NCI-H1436 treated with DMSO at 0.1 percent for 48 hours (cell line): ENCODE results near the gene SNAP29.
"Not testable (repeated sequence)": the region's sequence is repeated elsewhere in the genome, so short reads cannot be mapped to it uniquely, and the experiment has no call there.

Source experiments
- DNase-seq: peaks from one replicate; lab custom pipeline; 2025; lab: John Stamatoyannopoulos, UW

Gene SNAP29

DNA sequence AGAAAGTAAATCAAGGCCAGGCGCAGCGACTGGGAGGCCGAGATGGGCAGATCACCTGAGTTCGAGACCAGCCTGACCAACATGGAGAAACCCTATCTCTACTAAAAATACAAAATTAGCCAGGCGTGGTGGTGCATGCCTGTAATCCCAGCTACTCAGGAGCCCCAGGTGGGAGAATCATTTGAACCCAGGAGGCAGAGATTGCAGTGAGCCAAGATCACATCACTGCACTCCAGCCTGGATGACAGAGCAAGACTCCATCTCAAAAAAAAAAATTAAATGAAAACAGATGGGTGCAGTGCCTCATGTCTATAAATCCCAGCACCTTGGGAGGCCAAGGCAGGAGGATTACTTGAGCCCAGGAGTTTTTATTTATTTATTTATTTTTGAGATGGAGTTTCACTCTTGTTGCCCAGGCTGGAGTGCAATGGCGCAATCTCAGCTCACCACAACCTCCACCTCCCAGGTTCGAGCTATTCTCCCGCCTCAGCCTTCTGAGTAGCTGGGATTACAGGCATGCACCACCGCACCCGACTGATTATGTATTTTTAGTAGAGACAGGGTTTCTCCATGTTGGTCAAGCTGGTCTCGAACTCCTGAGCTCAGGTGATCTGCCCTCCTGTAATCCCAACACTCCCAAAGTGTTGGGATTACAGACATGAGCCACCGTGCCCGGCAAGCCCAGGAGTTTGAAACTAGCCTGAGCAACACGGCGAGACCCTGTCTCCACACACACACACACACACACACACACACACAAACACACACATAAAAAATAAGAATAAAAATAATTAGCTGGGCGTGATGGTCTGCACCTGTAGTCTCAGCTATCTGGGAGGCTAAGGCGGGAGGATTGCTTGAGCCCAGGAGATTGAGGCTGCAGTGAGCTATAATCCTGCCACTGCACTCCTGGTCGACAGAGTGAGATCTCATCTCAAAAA, 42.6 kb downstream of the SNAP29 start:
- not testable (repeated sequence) for DNase-seq

DNA sequence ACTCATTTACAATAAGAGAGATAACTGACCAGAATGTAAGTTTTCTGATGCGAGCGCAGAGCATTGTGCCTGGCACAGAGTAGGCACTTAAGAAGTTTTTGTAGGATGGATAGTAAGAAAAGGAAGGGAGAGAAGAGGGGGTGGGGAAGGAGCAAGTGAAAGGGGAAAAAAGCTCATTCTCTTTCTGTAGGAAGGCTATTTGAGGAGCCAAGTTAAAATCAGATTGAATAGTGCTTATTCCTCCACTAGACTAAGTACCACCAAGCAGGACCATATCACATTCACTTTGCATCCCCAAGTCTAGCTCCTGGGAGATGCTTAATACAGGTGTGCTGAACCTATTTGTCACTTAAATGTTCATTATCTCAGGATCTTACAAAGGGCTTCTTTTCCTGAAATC, 44.3 kb downstream of the SNAP29 start:
- no peak for DNase-seq

DNA sequence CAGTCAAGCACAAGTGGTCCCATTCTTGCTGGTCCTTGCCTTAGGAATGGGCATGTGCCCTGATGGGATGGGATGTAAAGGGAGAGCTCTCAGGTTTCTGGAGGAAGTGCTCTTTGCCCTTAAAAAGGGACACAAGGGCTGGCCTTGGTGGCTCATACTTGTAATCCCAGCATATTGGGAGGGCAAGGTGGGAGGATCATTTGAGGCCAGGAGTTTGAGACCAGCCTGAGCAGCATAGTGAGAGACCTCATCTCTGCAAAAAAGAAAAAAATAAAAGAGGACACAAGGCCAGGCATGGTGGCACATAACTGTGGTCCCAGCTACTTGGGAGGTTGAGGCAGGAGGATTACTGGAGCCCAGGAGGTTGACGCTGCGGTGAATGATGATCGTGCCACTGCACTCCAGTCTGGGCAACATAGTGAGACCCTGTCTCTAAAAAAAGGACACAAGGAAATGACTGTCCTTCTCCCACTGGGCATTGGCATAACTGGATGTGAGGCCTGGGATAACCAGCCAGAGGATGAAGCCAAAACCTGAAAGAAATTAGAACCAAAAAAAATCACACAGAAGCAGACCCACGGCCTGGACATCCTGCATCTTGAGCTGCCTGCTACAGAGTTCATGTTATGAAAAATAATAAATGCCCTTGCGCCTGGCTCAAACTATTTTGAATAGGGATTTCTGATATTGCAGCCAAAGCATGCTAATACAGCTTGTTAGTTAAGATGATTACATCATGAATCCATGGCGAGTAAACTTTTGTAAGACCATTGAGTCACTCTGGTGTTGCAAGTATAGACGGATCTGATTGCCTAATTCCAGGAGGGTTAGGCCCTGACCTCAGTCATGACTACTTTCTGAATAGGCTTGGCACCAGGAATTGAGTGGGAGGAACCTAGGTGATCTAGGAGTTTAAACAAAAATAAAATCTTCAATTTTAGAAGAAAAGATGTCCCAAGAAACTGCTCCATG, 45.5 kb downstream of the SNAP29 start:
- DNase-seq = no peak

DNA sequence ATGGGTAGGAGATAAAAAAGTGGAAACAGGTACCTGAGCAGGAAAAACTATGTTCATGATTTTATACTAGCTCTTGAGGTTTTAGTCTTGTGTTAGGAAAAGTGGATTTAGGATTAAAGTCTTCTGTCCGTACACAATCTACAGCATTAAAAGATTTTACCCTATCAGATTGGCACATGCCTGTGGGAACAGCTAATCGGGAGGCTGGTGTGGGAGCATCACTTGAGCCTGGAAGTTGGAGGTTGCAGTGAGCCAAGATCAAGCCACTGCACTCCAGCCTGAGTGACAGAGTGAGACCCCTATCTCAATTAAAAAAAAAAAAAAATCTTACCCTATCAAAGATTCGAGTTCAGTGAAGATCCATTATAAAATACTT, 46.2 kb downstream of the SNAP29 start:
- no peak for DNase-seq

DNA sequence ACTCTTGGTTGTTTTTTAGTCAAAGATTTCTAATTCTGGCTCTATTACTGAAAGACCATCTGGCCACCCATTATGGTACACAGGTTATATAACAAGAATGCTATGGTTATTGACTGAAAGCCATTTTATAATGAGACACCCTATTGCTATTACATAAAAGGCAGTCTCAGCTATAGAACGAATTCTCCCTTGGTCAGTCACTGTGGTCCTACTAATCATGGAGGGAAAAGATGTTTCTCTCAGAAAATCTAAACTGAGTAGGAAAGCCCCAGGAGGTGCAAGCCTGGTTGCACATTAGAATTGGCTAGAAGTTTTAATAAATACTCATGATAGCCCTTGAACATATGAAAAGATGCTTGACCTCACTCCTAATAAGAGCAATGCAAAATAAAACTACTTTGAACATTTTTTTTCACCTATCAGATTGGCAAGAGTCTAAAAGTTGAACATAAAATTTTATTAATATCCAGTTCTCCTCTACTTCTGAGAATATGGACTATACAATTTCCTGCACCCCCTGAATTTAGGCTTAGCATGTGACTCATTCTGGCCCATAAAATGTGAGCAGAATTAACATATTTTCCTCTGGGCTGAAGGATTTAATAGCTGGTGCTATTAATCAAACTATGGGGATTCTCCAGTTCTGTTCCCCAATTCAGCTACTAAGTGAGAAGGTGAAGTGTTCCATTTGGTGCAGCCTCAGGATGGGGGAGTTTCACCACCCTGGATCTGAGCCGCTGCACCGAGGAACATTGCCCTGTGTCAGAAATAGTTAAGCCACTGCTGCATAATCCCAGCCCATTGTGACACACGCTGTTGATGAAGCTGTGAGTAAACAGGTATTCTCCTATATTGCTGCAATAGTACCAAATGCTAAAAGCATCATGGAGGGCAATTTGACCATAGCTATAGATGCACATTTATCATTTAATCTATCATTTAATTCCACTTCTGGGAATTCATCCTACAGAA, 46.9 kb downstream of the SNAP29 start:
- DNase-seq = no peak

DNA sequence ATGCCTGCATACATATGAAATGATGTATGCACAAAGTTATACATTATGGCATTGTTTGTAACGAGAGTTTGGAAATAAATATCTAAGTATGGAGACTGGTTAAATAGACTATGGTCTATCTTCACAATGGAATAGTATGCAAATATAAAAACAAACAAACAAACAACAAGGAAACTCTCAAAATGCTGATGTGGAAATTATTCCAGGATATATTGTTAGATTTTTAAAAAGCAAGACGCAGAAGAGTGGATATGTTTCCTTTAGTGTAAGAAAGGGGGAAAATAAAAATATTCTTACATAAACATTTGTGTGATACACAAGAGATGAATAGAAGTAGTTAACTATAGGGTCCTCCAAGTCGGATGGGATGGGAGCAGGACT, 47.6 kb downstream of the SNAP29 start:
- no peak for DNase-seq

DNA sequence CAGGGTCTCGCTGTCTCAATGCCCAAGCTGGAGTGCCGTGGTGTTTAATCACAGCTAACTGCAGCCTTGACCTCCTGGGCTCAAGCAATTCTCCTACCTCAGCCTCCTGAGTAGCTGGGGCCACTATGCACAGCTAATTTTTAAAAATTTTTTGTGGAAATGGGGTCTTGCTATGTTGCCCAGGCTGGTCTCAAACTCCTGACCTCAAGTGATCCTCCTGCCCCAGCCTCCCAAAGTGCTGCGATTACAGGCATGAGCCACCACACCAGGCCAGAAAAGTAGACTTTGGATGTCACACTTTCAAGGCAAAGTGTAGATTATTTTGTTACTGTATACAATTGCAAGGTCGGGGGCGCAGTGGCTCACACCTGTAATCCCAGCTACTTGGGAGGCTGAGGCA, 49.9 kb downstream of the SNAP29 start:
- not testable (repeated sequence) for DNase-seq

DNA sequence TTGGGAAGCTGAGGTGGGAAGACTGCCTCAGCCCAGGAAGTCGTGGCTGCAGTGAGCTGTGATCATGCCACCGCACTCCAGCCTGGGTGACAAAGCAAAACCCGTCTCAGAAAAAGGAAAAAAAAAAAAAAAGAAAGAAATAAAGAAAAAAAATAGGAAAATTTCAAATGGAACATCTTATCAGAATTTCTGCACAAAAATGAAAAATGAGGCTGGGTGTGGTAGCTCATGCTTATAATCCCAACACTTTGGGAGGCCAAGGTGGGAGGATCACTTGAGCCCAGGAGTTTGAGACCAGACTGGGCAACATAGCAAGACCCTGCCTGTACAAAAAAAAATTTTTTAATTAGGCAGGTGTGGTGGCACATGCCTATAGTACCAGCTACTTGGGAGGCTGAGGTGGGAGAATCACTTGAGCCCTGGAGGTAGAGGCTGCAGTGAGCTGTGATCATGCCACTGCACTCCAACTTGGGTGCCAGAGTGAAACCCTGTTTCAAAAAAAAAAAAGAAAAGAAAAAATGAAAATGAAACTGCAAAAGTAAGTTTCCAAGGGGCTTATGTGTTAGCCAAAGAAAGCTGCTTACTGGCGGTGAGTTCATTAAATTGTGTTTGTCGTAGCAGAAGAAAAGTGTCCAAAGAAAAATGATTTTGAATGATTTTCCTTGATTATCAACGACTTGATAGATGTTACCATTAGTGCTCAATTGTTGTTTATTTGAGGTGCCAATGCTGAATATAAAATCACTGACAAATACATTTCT, 50.9 kb downstream of the SNAP29 start:
- DNase-seq = no peak

DNA sequence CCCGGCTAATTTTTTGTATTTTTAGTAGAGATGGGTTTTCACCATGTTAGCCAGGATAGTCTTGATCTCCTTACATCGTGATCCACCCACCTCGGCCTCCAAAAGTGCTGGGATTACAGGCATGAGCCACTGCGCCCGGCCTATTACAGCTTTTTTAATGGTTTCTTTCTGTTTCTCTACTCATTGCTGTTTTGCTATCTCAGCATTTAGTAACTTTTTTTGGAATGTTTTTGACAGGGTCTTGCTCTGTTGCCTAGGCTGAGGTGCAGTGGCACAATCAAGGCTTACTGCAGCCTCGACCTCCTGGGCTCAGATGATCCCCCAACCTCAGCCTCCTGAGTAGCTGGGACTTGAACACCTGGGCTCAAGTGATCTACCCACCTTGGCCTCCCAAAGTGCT, 53.7 kb downstream of the SNAP29 start:
- no peak for DNase-seq

DNA sequence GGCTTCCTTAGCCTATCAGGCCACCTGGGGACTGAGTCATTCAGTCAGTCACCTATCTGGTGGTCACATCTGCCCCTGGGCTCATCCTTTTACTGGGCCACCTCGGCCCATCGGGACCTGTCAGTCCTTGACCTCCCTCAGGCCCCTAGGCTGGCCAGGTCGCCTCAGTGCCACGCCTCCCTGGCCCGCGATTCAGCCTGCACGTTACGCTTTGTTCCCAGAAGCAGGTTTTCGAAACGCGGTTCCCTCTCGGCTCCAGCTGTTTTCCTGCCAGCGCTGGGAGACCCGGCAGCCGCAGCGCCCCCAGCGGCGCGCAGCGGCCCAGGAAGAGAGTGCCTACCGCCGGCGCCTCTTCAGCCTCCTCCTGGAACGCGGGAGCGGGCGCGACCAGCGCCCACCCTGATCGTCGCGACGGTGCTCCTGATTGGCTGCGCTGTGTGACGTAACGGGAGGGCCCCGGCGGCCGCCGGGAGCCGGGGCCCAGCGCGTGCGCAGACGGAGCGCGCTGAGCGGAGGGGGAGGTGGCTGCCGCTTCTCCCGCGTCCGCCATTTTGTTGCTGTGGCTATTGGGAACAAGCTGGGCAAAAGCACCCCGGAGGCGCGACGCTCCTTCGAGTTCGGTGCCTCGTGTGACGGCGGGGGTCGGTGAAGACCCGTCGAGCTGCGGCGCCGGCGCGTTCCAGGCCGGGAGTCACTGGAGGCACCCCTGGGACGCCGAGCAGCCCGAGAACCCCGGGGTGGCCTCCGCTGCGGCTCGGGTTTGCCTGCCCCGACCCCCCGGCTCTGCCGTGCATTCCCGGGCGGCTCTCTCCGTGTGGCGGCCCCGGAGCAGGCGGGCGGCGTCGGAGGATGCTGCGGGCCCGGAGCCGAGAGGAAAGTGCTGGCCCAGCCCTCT, 58.4 kb downstream of the SNAP29 start, which contains the start of gene CRKL:
Gene CRKL, plus strand, starts transcription at position 492 of the 895 bp plus-strand sequence. CDS start 528 bp downstream, outside the sequence.
- DNase-seq = peak; percentile 91

DNA sequence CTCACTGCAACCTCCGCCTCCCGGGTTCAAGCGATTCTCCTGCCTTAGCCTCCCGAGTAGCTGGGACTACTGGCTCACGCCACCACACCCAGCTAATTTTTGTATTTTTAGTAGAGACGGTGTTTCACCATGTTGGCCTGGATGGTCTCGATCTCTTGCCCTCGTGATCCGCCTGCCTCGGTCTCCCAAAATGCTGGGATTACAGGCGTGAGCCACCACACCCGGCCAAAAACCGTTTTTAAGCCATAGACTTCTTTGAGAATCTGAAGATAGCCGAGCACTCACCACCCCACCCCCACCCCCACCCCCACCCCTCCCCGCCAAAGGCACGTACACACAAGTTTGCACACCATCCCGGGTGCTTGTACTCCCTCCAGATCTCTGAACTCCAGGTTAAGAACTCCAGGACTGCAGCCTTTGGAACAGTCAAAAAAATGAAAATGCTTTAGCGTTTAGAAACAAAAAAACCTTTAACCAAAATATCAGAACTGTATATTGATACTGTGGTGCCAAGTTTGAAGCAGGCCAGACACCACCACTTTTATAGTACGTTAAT, 59.9 kb downstream of the SNAP29 start:
- DNase-seq = no peak

DNA sequence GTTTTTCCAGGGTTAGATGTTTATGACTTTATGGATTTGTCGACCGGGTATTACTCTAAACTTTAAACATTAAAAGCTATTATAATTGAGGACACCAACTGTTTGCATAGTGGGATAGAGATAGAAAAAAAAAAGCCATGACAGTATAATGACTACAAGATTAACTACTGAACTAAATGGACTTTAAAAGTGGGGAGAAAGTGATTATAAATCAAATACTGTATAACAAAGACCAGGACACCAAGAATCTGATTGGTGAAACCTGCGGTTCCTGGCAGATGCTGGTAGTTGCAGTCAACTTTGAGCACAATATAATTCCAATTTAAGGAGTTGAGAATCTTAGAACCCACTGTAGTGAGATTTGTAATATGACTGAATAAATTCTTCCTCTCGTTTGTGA, 60.9 kb downstream of the SNAP29 start:
- DNase-seq = no peak

DNA sequence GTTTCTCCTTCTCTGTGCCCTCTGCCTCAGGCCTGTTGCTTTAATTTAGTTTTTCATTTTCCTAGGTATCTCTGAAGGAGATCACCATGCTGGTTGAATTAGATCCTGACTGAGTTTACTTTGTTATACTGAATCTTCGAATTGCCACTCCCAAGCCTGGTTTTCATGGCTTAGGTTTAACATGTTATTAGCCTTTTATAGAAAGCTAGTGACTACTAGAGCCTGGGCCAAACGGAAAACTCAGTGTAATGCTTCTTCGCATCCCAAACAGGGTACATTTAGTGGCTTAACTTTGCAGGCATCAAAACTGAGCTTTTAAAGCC, 62.0 kb downstream of the SNAP29 start:
- DNase-seq = no peak

DNA sequence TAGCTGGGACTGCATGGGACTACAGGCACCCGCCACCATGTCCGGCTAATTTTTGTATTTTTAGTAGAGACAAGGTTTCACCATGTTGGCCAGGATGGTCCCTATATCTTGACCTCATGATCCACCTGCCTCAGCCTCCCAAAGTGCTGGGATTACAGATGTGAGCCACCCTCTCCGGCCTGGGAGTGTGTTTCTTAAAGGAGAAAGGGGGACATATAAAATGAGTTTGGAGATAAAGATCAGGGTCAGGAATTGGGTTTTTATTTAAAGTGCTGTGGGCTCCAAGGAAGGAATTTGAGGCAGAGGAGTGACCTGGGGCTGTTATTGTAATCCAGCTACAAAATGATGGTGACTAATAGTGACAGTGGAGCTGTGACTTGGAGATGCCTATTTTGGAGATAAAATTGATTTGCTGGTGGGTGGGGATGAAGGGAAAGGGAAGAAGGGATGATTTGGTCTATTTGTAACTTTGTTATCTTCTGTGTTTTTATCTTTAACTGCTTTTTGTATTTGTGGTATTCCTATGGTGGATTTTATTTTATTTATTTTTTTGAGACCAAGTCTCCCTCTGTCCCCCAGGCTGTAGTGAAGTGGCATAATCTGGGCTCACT, 63.4 kb downstream of the SNAP29 start:
- DNase-seq = no peak

DNA sequence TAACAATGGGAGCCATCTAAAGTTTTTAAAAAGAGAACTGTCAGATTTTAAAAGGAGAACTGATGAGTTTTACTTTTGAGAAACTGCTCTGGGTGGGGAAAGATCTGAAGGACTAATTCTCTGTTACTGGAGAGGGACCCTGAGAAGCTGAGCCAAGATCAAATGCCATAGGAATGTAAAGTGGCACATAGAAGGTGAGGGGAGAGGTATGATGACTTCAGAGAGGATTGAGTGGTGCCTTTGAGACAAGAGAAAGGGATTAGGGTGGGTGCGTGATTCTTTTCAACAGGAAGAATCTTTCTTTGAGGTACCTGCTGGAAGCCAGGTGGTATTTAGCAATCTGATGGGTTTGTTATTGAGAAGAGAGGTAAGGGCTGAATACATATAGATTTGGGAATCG, 67.4 kb downstream of the SNAP29 start:
- DNase-seq = no peak

DNA sequence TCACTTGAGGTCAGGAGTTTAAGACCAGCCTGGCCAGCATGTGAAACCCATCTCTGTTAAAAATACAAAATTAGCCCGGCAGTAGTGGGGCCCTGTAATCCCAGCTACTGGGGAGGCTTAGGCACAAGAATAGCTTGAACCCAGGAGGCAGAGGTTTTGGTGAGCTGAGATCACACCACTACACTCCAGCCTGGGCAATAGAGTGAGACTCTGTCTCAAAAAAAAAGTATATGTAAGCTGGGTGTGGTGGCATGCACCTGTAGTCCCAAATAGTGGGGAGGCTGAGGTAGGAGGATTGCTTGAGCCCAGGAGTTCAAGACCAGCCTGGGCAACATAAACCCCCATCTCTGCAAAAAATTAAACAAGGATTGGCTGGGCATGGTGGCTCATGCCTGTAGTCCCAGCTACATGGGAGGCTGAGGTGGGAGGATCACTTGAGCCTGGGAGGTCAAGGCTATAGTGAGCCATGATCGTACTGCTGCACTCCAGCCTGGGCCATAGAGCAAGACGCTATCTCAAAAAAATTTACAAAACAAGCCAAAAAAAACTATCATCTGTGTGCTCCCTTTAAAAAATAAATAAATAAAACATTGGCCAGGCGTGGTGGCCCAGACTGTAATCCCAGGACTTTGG, 69.2 kb downstream of the SNAP29 start:
- no peak for DNase-seq

DNA sequence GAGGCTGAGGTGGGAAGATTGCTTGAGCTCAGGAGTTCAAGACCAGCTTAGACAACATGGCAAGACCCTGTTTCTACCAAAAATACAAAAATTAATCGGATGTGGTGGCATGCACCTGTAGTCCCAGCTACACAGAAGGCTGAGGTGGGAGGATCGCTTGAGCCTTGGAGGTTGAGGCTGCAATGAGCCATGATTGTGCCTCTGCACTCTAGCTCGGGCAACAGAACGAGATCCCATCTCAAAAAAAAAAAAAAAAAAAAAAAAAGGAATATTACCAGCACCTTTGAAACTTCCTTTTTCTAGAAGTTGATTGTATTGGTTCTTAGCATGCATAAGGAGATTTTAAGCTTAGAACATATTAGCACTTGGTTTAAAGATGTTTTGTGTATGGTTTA, 69.8 kb downstream of the SNAP29 start:
- DNase-seq = no peak

DNA sequence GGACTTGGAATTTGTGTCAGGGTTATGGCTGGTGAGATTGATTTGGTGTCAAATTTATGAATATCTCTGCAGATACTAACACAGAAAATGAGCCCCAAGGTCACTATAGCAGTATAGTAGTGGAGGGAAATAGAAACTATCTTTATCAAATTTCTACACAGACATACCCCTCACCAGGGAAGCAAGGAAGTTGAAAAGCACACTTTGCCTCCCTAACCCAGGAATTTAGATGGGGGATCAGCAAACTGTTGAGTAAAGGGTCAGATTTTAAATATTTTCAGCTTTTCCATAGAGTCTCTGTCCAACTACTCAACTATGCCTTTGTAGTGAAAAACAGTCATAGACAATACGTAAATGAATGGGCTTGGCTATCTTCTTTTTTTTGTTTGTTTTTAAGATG, 71.2 kb downstream of the SNAP29 start:
- DNase-seq = no peak

DNA sequence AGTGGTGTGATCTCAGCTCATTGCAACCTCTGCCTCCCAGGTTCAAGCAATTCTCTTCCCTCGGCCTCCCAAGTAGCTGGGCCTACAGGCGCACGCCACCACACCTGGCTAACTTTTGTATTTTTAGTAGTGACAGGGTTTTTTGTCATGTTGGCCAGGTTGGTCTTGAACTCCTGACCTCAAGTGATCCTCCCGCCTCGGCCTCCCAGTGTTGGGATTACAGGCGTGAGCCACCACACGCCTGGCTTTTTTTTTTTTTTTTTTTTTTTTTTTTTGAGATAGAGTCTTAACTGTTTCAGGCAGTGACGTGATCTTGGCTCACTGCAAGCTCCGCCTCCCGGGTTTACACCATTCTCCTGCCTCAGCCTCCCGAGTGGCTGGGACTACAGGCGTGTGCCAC, 71.6 kb downstream of the SNAP29 start:
- not testable (repeated sequence) for DNase-seq
